Hematopoietic multipotent progenitor cell (in vitro differentiated cells): ENCODE results near the gene HINT3. TPM values are rescaled to one million over a fixed set of nuclear protein-coding genes. Genes with fewer than 3 reads are reported as not detected.
"Not testable (repeated sequence)": the region's sequence is repeated elsewhere in the genome, so short reads cannot be mapped to it uniquely, and the experiment has no call there.

Experiments used
- DNase-seq, 3 donors: peaks; one replicate each; pipeline ENCODE4 v3.0.0-alpha.2; 2011 to 2015; ENCODE audit warnings: low read depth in 2 of 3, low spot score in 2 of 3
- small RNA-seq: library from RNA; depleted of rRNA; stranded (forward); fragments of <200 nt; gene quantifications from one replicate; pipeline ENCODE3, GENCODE V24; 2012
- total RNA-seq: library from RNA; depleted of rRNA; stranded (reverse); fragments of >200 nt; gene quantifications from one replicate; pipeline ENCODE4 v1.2.3, GENCODE V29; 2012

The HINT3 gene
- total RNA-seq, 1 donor = 10.2 TPM

- DNase-seq = no peak
Observed at GRCh38 chr6:125994670-125995488, 38.3 kb downstream of the HINT3 start.

- DNase-seq = peak; percentile 47 to 84 (median 64)
Observed at GRCh38 chr6:125995972-125996580, 39.5 kb downstream of the HINT3 start.

GRCh38 chr6:126002755-126003679, 46.4 kb downstream of the HINT3 start:
- DNase-seq = no peak

GRCh38 chr6:126007800-126008199, 51.2 kb downstream of the HINT3 start:
- DNase-seq = no peak

GRCh38 chr6:126010040-126010439, 53.5 kb downstream of the HINT3 start:
- no peak for DNase-seq

- no peak for DNase-seq
Observed at GRCh38 chr6:126015863-126016262, 59.3 kb downstream of the HINT3 start.

GRCh38 chr6:126016591-126016990, 60.0 kb downstream of the HINT3 start:
- no peak for DNase-seq

- no peak for DNase-seq
Observed at GRCh38 chr6:126017668-126018067, 61.1 kb downstream of the HINT3 start.

GRCh38 chr6:126020305-126021050, 63.9 kb downstream of the HINT3 start:
- DNase-seq = no peak

GRCh38 chr6:126023474-126023873, 66.9 kb downstream of the HINT3 start:
- not testable (repeated sequence) for DNase-seq

- DNase-seq = no peak
Observed at GRCh38 chr6:126026001-126026400, 69.4 kb downstream of the HINT3 start.

GRCh38 chr6:126027601-126028000, 71.0 kb downstream of the HINT3 start:
- no peak for DNase-seq

Small RNA genes lying within 50 kb of the gene (small RNA-seq; reads per million reads assigned to genes)
- gene RNA5SP216 = not detected

Other genes starting within 250 kb of the HINT3 start
- not detected for gene HEY2, start 207.1 kb upstream of the HINT3 start, total RNA-seq
- 105 TPM for gene NCOA7, start 165.8 kb upstream of the HINT3 start, total RNA-seq
- gene TRMT11, start 29.8 kb downstream of the HINT3 start, total RNA-seq = 12.1 TPM